SKM-1 (cell line): Measurements from ENCODE around the gene CALU.

Experiments
- DNase-seq: peaks from one replicate; lab custom pipeline; 2025; ENCODE audit not compliant: unreplicated experiment; lab: John Stamatoyannopoulos, UW

CALU gene

DNA sequence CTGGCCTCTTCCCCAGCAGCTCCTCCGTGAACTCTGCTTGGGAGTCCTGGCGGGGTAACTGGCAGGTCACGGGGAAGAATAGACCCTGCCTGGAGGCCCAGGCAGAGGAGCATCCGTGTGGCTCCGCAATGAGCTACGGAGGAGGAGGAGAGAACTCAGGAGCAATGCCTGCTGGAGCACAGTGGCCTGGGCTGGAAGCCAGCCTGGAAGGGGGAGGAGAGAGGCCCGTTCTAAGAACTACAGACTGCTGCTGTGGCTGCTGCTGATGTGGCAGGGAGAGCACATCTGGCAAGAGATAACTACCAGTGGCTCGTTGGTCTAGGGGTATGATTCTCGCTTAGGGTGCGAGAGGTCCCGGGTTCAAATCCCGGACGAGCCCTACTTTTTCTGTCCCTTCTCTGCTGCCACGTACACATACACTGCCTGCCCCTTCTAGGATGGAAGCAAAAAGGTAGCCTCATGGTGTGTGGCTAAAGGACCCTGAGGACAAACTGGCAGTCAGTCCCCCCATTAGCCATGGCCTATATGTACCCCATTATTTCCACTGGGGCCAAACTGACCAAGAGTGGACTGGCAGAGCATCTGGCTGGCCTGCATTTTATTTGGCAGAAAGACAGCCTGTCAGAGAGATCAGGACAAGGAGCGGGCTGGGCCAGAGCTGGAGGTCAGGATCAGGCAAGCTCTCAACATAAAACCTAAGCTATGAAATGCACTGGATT is 44.1 kb downstream of the CALU start:
- DNase-seq, result no peak

DNA sequence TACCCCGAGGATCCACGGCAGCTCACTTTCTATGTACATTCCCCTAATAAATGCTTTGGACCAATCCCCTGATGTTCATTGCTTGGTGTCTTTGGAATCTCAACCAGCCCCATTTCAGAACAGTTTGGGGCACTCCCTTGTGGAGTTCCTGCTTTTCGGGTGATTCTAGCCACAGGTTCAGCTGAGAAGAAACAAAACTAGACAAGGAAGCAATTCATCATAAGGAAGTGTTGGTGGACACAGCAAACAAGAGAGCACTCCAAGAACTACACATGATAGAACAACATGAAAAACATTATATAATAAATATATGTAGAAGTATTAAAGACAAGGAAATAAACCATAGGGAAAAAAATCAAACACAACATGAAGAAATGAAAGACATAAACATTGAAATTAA is 46.6 kb downstream of the CALU start:
- no peak for DNase-seq

DNA sequence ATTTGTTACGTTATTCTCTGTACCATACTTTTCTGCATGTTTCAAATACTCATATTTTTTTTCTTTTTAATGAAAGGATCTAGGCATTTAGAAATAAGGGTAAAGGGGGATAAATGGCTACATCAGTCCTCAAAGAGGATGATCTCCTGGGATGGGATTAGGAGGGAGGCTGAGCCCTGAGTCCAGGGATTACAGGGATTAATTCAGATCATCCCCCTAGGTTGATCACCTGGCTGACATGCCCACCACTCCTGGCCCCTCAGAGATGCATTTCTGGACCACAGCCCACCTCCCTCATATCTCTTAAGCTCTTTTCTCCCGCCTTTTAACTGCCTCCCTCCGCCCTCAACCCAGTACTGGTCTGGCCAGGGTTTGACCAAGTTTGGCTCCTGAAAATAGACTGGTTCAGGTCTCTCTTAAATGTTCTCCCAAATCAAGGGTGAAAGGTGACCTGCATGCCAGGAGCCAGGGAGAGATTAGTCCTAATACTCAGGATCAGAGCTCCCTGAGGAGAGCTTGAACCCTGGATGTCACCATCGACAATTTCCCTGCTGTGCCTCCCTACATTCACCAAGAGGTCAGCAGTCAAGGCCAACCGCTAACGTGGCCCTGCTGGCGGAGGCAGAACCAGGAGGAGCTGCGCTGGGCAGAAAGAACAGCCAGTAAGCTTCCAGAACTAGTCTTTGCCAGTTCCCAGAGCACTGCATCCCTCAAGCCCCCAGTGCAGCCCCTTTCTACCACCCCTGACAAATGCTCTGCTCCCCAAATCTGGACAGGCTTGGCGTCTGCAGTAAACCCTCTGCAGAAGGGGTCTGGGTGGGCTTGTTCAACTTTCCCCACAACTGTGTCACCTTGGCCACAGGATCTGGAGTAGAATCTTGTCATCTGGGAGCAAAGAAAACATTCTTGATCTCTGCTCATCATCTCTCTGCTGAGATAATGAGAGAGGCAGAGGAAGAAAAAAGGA is 49.6 kb downstream of the CALU start:
- DNase-seq, result no peak

DNA sequence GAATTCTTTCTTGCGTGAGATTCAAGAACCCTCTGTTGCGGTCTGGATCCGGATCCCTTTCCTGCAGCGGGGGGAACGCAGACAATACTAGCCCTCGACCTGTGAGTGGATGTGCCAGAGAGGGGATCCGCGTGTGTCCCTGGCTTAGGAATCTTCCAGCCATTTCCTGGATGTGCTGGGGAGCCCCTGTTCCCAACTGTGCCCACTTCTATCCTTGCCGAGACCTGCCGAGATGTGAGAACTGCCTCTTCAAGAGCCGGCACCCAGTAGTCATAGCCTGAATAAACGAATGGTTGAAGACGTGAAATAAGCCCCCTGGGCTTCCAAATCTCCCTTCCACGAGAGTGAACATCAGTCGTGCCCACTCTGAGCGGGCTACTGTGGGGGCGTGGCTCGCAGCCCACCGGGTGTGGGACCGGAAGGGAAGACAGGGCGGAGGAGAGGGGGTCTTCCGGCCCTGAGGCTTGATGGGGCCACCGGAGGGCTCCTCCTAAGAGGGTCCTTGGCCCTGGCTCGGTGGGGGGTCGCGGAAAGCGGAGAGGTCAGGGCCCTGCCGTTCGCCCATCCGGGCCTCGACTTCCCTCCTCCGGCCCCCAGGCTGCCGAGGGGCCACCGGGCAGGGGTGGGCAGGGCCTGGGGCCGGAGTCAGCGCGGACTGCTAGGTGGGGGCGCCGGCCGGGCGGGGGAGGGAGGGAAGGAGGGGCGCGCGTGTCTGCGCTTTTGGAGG is 51.3 kb downstream of the CALU start:
- DNase-seq, result no peak

DNA sequence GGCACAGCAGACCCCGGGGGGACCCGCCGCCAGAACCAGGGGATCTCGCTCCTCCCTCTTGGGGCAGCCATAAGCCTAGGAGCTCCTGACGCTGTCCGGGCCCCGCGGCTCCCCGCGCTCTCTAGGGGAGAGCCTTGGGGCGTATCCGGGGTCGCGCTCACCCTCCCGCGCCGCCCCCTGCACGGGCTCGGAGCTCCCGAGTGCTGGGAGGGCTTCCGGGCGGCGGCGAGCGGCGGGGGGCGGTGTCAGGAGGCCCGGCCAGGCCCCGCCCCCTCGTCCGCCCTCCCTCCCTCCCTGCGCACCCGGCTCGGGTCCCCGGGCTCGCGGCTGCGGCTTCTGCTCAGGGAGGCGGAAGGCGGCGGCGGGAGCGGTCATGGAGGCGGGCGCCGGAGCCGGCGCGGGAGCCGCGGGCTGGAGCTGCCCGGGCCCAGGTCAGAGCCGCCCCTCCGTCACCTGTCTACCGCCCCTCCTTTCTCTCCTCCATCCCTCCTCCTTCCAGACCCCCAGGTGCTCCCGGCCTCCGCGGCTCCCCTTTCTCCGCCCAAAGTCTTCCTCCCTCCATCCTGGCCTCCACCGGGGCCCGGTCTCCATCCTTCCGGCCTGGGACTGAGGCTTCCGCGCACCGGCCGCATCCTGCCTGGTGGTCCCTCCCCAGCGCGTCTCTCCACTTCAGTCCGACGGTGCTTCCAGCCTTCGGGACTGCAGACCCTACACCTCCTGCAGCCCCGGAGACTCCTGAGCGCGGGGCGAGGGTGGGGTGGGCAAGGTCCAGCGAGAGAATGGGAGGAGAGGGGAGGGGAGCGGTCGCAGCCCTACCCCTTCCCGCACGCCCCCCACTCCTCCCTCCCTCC is 52.2 kb downstream of the CALU start, which contains the start of gene CCDC136:
TSS of gene CCDC136 (plus strand) at position 848 of the 851 bp plus-strand sequence. CDS start 444 bp downstream, outside the sequence.
- DNase-seq, result peak; percentile 37

DNA sequence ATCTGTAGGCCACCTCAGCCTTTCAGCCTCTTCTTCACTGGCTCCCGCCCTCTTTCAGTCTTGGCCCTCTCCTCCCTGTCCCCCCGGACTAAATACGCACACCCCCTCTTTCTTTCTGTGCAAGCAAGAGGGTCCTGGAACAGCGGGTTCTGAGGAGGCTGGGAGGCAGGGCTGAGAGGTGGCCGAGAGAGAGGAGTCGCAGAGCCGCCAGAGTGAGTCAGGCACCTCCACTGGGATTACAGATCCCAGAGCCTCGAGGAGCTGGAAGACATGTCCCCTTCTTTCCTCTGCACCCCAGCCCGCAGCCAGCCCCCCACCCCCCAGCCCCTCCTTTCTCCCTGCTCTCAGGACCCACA is 52.8 kb downstream of the CALU start:
- DNase-seq, result no peak

DNA sequence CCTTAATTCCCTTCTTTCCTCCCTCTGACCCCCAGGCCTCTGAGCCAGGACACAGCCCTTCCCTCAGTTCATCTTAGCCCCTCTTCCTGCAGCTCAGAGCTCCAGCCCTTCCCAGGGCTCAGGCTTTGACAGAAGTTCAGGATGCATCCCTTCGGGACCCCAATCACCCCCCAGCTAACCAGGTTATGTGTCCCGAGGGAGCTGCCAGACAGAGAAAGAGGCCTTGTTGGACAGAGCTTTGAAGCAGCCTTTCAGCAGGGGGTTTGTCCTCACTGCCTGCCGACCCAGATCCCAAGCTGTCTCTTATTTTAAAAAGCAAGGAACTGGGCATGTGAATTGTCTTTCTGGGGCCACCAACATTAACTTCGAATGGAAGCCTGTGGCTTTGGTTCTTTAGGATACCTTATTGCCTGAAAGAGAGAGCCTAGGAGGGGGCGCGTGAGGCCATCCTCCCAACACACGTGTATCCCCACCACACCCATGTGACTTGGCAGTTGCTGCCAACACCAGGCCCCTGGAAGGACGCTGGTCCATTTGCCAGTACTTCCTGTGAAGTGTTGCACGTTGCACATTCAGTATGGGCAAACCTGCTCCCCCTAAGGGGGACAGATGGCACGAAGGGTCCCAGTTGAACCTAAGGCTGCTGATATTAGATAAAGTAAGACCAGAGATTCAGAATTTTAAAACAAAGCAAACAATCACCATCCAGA is 53.5 kb downstream of the CALU start:
- no peak for DNase-seq

DNA sequence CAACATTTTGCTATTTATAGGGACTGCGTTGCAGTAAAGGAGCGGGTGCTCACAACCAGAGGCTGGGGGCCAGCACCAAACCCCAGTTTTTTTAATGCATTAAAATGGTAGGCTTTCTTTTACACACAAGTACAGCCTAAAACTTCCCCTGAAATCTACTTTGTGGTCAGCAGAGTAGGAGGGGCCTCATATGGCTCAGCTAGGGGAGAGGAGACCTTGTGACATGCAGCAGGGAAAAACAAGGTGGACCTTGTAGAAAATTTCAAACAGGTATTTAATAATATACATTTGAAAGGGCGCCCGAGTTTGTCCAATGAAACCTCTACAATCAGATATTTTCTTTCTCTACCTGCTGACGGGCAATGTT is 54.0 kb downstream of the CALU start:
- DNase-seq, result no peak

DNA sequence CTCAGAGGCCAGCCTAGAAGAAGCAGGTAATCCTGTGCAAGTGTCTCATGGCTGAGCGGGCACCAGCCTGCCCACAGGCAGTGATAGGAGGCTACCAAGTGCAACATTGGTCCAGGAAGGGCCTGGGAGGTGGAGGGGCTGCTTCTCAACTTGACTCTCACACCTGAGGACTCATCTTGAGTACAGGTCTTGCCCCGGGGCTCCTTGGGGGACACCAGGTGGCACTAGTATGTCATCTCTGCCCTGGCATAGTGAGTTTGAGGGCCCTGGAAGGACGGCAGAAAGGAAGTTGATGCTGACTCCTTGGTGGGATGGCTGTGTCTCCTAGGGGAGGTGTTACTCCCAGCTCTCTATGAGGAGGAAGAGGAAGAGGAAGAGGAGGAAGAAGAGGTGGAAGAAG is 54.9 kb downstream of the CALU start:
- no peak for DNase-seq

DNA sequence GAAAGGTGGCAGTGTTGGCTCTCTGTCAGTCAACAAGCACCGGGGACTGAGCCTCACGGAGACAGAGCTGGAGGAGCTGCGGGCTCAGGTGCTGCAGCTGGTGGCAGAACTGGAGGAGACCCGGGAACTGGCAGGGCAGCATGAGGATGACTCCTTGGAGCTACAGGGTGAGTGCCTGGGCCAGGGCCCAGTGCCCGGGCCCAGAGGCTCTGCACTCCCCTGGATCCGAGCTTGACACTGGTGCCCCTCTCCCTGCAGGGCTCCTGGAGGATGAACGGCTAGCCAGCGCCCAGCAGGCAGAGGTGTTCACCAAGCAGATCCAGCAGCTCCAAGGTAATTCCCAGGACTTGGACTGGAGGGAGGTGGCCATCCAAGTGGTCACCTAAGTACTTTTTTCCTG is 55.3 kb downstream of the CALU start:
- no peak for DNase-seq

DNA sequence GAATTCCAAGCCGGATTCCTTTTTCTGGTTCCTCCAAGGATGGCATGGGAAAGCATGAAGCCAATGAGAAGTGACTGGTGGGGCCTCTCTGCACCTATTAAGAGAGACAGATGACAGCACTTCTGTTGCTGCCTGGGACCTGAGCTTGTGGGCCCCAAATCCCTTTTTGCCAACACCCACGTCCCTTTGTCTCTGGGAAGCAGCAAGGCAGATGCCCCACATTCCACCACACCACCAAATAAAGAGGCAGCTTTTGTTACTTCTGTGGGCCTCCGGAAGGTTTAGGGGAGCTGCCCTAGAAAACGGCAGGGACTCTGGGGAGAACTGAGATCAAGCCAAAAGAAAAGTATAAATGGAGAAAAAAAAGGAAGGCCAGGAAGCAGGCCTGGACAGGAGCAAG is 56.0 kb downstream of the CALU start:
- no peak for DNase-seq

DNA sequence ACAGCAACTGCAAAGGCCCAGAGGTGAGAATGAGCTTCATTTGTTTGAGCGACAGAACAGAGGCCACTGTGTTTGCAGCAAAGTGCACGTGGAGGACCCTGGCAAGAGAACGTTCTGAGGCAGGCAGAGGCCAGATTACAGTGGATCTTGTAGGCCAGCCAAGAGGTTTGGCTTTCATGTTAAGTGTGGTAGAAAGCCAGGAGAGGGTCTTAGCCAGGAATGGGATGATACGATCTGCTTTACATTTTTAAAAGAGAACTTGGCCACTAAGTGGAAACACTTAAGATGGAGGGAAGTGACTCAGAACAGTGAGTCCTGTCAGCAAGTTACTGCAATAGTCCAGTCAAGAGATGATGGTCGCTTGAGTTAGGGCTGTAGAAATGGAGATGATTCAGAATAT is 57.2 kb downstream of the CALU start:
- no peak for DNase-seq

DNA sequence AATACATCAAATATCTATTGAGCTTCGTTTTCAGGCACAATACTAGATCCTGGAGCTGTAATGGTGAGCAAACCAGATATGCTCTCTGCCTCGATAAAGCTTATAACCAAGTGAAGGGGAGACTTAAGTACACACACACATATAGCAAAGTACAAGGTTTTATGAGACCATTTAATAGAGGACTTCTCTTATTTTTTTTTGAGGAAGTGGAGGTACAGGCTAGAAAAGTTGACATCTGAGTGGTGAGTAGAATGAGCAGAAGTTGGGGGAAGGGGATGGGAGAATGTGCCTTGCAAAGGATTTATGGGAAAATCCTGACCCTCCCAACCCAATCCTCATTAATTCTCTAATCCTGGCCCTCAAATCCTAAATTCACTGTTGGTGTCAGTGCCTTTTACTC is 60.3 kb downstream of the CALU start:
- DNase-seq, result no peak

DNA sequence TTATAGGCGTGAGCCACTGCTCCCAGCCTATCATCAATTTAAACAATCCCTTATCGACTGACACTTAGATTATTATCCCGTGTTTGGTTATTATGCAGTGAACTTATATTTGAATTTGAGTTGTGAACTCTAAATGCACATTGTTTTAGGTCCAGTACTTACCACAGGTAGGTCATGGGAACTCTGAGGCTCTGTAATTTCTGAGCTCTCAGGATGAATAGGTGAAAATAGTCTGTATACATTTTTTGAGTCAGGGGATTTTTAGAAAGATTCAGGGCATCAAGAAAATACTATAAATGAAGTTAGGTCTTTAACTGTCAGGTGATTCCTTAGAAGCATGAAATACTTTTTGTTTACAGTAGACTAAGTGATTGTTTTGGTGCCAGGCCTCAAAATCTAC is 61.4 kb downstream of the CALU start:
- no peak for DNase-seq

DNA sequence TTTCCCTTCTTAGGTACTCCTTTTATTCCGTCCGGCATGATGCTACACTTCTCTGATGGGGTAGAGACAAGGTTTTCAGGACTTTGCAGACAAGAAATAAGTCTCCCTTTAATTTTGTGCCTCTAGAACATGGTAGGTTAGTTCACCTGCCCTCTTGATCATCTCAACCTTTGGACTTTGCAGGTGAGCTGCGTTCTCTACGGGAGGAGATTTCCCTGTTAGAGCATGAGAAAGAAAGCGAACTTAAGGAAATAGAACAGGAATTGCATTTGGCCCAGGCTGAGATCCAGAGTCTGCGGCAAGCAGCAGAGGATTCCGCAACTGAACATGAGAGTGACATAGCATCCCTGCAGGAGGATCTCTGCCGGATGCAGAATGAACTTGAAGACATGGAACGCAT is 61.8 kb downstream of the CALU start:
- DNase-seq, result no peak

DNA sequence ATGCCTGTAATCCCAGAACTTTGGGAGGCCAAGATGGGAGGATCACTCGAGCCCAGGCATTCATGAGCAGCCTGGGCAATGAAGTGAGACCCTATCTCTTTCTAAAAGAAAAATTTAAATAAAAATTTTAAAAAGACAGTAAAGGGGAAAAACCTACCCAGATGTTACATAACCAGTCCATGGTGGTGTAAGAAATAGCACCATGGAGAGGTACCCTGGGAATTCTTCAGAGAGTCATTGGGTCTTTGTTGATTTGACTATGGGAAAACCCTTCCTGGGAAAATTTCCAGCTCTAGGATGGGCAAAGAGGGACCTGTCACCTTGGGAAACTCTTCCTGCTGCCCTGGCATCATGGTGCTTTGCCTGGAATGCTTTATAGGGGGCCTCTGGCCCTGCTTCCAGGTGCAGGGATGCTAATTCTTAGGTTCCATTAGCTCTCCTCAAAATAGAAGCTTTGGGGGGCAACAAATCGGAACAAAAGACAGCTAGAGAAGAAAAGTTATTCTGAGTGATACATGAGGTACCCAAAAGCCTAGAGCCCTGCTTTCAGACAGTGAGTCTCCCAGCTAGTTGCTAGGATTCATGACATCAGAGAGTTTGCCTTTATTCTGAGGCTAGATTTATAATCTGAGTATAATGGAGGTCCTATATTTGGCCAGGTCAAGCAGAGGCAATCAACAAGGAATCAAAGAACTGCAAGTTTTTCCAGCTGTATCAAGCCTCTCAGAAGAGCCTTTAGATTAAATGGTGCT is 62.7 kb downstream of the CALU start:
- DNase-seq, result no peak

DNA sequence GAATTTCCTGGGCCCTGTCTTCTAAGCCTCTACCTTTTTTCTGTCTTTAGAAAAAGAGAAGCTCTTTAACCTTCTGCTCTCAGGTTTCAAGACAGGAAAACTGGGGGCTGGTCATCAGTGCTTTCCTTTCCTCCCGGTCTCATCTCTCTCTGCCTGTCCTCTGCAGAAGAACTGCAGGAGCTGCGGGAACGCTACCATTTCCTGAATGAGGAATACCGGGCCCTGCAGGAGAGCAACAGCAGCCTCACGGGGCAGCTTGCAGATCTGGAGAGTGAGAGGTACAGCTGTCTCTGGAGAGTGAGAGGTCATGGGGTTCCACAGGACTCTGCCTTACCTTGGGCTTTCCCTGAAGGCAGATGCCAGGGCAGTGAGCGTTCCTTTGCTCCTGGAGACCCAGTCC is 65.3 kb downstream of the CALU start:
- no peak for DNase-seq

DNA sequence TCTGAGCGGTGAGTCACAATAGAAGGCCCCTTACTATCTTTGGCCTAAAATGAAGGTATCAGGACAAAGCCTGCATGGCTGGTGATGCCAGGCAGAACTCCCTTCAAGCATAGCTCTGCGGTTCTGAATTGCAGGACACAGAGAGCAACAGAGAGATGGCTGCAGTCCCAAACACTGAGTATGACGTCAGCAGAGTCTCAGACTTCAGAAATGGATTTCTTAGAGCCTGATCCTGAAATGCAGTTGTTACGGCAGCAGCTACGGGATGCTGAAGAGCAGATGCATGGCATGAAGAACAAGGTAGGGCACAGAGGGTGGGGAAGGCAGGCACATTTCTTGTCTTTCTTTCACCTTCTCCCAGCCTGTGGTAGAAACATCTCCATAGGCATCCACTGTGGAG is 66.1 kb downstream of the CALU start:
- no peak for DNase-seq

DNA sequence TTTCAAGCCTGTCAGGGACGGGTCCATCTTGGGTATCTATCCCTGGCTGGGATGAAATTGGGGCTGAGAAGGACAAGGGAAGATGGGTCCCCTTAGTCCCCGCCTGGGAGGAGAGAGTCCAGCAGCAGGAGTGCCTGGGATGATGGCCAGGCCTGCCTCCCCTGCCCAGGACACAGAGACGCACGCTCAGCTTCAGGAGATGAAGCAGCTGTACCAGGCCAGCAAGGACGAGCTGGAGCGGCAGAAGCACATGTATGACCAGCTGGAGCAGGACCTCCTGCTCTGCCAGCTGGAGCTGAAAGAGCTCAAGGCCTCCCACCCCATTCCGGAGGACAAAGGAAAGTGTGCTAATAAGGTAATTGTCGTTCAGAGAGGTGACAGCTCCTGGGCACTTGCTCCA is 68.0 kb downstream of the CALU start:
- DNase-seq, result no peak
